KOPT-K1 (cell line): ENCODE measurements around the gene LRGUK.
"Not testable (repeated sequence)": the region's sequence is repeated elsewhere in the genome, so short reads cannot be mapped to it uniquely, and the experiment has no call there.

Source experiments
- H3K27ac ChIP-seq: fragments of 200-600 bp; sonication (generic); 2 replicates; pipeline ENCODE4 v1.5.1; 2016; ENCODE audit warnings: antibody characterized with exemption, mild to moderate bottlenecking, low read depth, low read length; ENCODE audit not compliant: poor library complexity, severe bottlenecking
- H3K36me3 ChIP-seq: fragments of 200-600 bp; sonication (generic); 2 replicates; pipeline ENCODE4 v1.5.1; 2017; ENCODE audit warnings: antibody characterized with exemption, mild to moderate bottlenecking, low read length, moderate library complexity; ENCODE audit not compliant: insufficient read depth
- H3K9me3 ChIP-seq: fragments of 200-600 bp; sonication (generic); 2 replicates; pipeline ENCODE4 v1.5.1; 2017; ENCODE audit warnings: antibody characterized with exemption, low read length, mild to moderate bottlenecking; ENCODE audit not compliant: insufficient read depth, poor library complexity, severe bottlenecking

The LRGUK gene

GRCh38 chr7:134287916-134288659, 160.9 kb downstream of the LRGUK start:
- Histone ChIP-seq H3K27ac (no peak overlapping the region), H3K36me3 (peaks cover 8% of the 10 kb centered on the region; the same call in 1 of the 2 replicates), H3K9me3 (no peaks in the 10 kb centered on the region)

- no peak overlapping the region for H3K27ac ChIP-seq
- H3K9me3 ChIP-seq, result no peaks in the 10 kb centered on the region
- peaks cover 13% of the 10 kb centered on the region for H3K36me3 ChIP-seq
Observed at GRCh38 chr7:134289423-134289822, 162.3 kb downstream of the LRGUK start.

- H3K9me3 ChIP-seq, result no peaks in the 10 kb centered on the region
- no peak overlapping the region for H3K27ac ChIP-seq
- H3K36me3 ChIP-seq, result peaks cover 18% of the 10 kb centered on the region
Observed at GRCh38 chr7:134289841-134290240, 162.7 kb downstream of the LRGUK start.

- H3K36me3 ChIP-seq, result peaks cover 22% of the 10 kb centered on the region
- no peak overlapping the region for H3K27ac ChIP-seq
- H3K9me3 ChIP-seq, result no peaks in the 10 kb centered on the region
Observed at GRCh38 chr7:134290286-134290685, 163.1 kb downstream of the LRGUK start.

GRCh38 chr7:134293002-134293740, 166.0 kb downstream of the LRGUK start:
- Histone ChIP-seq H3K36me3 (peaks cover 39% of the 10 kb centered on the region), H3K9me3 (no peaks in the 10 kb centered on the region), H3K27ac (no peak overlapping the region)

GRCh38 chr7:134295982-134296381, 168.8 kb downstream of the LRGUK start:
- H3K9me3 ChIP-seq, H3K27ac ChIP-seq: not testable (repeated sequence)
- peaks cover 64% of the 10 kb centered on the region for H3K36me3 ChIP-seq

GRCh38 chr7:134297489-134297888, 170.3 kb downstream of the LRGUK start:
- Histone ChIP-seq H3K27ac (no peak overlapping the region), H3K36me3 (peaks cover 74% of the 10 kb centered on the region)

GRCh38 chr7:134298902-134299683, 172.0 kb downstream of the LRGUK start:
- Histone ChIP-seq H3K27ac (no peak overlapping the region), H3K36me3 (peaks cover 88% of the 10 kb centered on the region), H3K9me3 (no peaks in the 10 kb centered on the region)

More at GRCh38 chr7:134297489-134297888, 170.3 kb downstream of the LRGUK start:
- no peaks in the 10 kb centered on the region for H3K9me3 ChIP-seq

- Histone ChIP-seq H3K9me3 (no peaks in the 10 kb centered on the region), H3K27ac (no peak overlapping the region), H3K36me3 (peaks cover 87% of the 10 kb centered on the region)
Observed at GRCh38 chr7:134300988-134301387, 173.8 kb downstream of the LRGUK start.

- Histone ChIP-seq H3K36me3 (peaks cover 87% of the 10 kb centered on the region), H3K9me3 (no peaks in the 10 kb centered on the region), H3K27ac (no peak overlapping the region)
Observed at GRCh38 chr7:134301592-134301991, 174.5 kb downstream of the LRGUK start.

- Histone ChIP-seq H3K27ac (no peak overlapping the region), H3K9me3 (no peaks in the 10 kb centered on the region), H3K36me3 (peaks cover 88% of the 10 kb centered on the region)
Observed at GRCh38 chr7:134302120-134302519, 175.0 kb downstream of the LRGUK start.

GRCh38 chr7:134307320-134307719, 180.2 kb downstream of the LRGUK start:
- Histone ChIP-seq H3K27ac (no peak overlapping the region), H3K9me3 (no peaks in the 10 kb centered on the region), H3K36me3 (peaks cover 54% of the 10 kb centered on the region)

- peaks cover 42% of the 10 kb centered on the region for H3K36me3 ChIP-seq
- H3K9me3 ChIP-seq, result no peaks in the 10 kb centered on the region
- no peak overlapping the region for H3K27ac ChIP-seq
Observed at GRCh38 chr7:134308548-134308947, 181.4 kb downstream of the LRGUK start.

GRCh38 chr7:134311807-134312206, 184.7 kb downstream of the LRGUK start:
- Histone ChIP-seq H3K27ac (no peak overlapping the region), H3K36me3 (peaks cover 10% of the 10 kb centered on the region), H3K9me3 (no peaks in the 10 kb centered on the region)

- Histone ChIP-seq H3K36me3 (peaks cover 5% of the 10 kb centered on the region), H3K9me3 (no peaks in the 10 kb centered on the region), H3K27ac (no peak overlapping the region)
Observed at GRCh38 chr7:134312717-134313116, 185.6 kb downstream of the LRGUK start.
